Activated B cell treated with CpG ODN at 0.5 μM for 24 hours (primary cell): Measurements from ENCODE around the gene BRIP1. TPM values are rescaled to one million over a fixed set of nuclear protein-coding genes. Genes with fewer than 3 reads are reported as not detected.

Experiments
- ATAC-seq: fragments of 200-7000 bp; cut with Tn5 transposase; one replicate; pipeline ENCODE4 v1.10.0; 2021; ENCODE audit warnings: low read depth, mild to moderate bottlenecking, moderate library complexity
- CTCF ChIA-PET: fragments of 350-600 bp; sonication (Branson Sonifier 250); formaldehyde crosslinking; loops from one replicate; lab custom pipeline; 2021; ENCODE audit warnings: antibody characterized with exemption; lab: Charles Lee
- POLR2A ChIA-PET: fragments of 350-600 bp; sonication (Branson Sonifier 250); formaldehyde crosslinking; loops from one replicate; lab custom pipeline; 2021; ENCODE audit warnings: antibody characterized with exemption; lab: Charles Lee
- DNase-seq: peaks from one replicate; pipeline ENCODE4 v3.0.0; 2022
- H3K27ac Mint-ChIP-seq: one replicate; pipeline ENCODE4 v1.8.0; 2020; ENCODE audit warnings: mixed read lengths
- H3K27me3 Mint-ChIP-seq: one replicate; pipeline ENCODE4 v1.8.0; 2021; ENCODE audit warnings: mixed read lengths
- H3K36me3 Mint-ChIP-seq: one replicate; pipeline ENCODE4 v1.8.0; 2021; ENCODE audit warnings: low read depth, mixed read lengths
- H3K4me1 Mint-ChIP-seq: one replicate; pipeline ENCODE4 v1.8.0; 2021; ENCODE audit warnings: mixed read lengths
- H3K4me3 Mint-ChIP-seq: one replicate; pipeline ENCODE4 v1.8.0; 2020; ENCODE audit warnings: mild to moderate bottlenecking, mixed read lengths
- H3K9me3 Mint-ChIP-seq: one replicate; pipeline ENCODE4 v1.8.0; 2020; ENCODE audit warnings: mixed read lengths
- intact Hi-C: fragments of 100-400 bp; cut with micrococcal nuclease; formaldehyde crosslinking; loops from one replicate; pipeline ENCODE4 v1.15.1; 2024
- total RNA-seq: library from RNA; stranded (reverse); gene quantifications from 2 replicates; pipeline ENCODE4 v1.2.3, GENCODE V29; 2022
- TF ChIP-seq, protein P1 (sequence below): fragments of 200-600 bp; IDR thresholded peaks from one replicate; pipeline ENCODE4 v1.8.0; 2022; ENCODE audit warnings: antibody characterized with exemption, mild to moderate bottlenecking

The BRIP1 gene
- total RNA-seq, 1 donor from 2014 or later: 2.5 TPM

GRCh38 chr17:61839300-61839786 is 24.0 kb downstream of the BRIP1 start:
- H3K36me3 Mint-ChIP-seq: no peaks in the 10 kb centered on the region
- DNase-seq (no peak), ATAC-seq (no peak)
- TF ChIP-seq, protein P1, sequence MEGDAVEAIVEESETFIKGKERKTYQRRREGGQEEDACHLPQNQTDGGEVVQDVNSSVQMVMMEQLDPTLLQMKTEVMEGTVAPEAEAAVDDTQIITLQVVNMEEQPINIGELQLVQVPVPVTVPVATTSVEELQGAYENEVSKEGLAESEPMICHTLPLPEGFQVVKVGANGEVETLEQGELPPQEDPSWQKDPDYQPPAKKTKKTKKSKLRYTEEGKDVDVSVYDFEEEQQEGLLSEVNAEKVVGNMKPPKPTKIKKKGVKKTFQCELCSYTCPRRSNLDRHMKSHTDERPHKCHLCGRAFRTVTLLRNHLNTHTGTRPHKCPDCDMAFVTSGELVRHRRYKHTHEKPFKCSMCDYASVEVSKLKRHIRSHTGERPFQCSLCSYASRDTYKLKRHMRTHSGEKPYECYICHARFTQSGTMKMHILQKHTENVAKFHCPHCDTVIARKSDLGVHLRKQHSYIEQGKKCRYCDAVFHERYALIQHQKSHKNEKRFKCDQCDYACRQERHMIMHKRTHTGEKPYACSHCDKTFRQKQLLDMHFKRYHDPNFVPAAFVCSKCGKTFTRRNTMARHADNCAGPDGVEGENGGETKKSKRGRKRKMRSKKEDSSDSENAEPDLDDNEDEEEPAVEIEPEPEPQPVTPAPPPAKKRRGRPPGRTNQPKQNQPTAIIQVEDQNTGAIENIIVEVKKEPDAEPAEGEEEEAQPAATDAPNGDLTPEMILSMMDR: no peak
- H3K4me1 Mint-ChIP-seq: no peaks in the 10 kb centered on the region
- POLR2A ChIA-PET: interaction anchor here (0.6 kb wide), 1 partner anchor 19 kb away, joined by 5 read pairs; no protein-coding TSS in a partner anchor
- H3K27ac Mint-ChIP-seq: no peak overlapping the region
- H3K27me3 Mint-ChIP-seq: no peaks in the 10 kb centered on the region
- no peak overlapping the region for H3K4me3 Mint-ChIP-seq
- intact Hi-C loops: no loop called here
- H3K9me3 Mint-ChIP-seq: no peaks in the 10 kb centered on the region
- CTCF ChIA-PET: interaction anchor here (1.0 to 2.6 kb wide), 2 partner anchors 204 to 427 kb away, joined by 4 to 9 read pairs; no protein-coding TSS in a partner anchor

- ATAC-seq: peak; percentile 62
- Mint-ChIP-seq H3K9me3 (no peaks in the 10 kb centered on the region), H3K27ac (no peak overlapping the region), H3K4me3 (no peak overlapping the region), H3K36me3 (no peaks in the 10 kb centered on the region), H3K27me3 (no peaks in the 10 kb centered on the region), H3K4me1 (no peaks in the 10 kb centered on the region)
- ChIA-PET CTCF (interaction anchor here (0.8 to 2.1 kb wide), 14 partner anchors 9 to 865 kb away, joined by 3 to 39 read pairs (median 3); no protein-coding TSS in a partner anchor), POLR2A (interaction anchor here (0.6 kb wide), 1 partner anchor 201 kb away, joined by 3 read pairs; no protein-coding TSS in a partner anchor)
- TF ChIP-seq, protein P1: peak; percentile 94
- DNase-seq: peak; percentile 22
- intact Hi-C loops: loop anchor here (1.0 to 2.0 kb wide), 5 partner anchors 201 to 1117 kb away; no protein-coding TSS in a partner anchor
These were observed 25.9 kb downstream of the BRIP1 start for GRCh38 chr17:61837175-61838051.

DNA sequence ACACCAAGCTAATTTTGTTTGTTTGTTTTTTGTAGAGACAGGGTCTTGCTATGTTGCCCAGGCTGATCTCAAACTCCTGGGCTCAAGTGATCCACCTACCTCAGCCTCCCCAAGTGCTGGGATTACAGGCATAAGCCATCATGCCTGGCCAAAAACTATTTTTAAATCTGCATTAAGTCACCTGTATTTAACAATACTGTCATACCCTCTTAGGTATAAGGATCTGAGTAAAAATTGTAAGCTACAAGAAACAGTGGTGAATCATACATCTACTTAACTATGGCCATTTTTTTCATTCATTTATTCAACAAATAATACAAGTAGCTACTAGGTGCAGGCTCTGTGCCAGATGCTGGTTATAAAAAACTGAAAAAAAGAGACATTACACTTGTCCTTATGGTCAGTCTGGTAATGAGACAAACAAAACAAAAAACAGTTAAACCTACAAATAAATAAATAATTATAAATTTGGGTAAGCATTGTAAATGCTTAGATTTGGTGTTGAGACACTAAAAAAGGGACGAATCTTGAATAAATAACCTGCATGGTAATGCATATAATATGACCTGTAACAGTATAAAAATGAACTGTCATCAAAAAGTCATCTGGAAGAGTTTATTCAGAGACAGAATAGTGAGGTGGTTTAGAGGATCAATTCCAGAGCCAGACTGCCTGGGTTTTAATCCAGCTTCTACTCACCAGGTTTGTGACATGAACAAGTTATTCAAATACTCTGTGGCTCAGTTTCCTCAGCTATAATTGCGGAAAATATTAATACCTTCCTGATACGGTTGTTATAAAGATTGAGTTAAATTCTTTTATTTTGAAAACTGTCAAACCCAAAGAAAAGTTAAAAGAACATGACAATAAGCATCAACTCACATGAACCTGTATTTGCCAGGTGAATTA is 26.8 kb downstream of the BRIP1 start:
- no peak for DNase-seq
- TF ChIP-seq, protein P1: no peak
- Mint-ChIP-seq H3K9me3 (no peaks in the 10 kb centered on the region), H3K4me3 (no peak overlapping the region), H3K27ac (no peak overlapping the region), H3K27me3 (no peaks in the 10 kb centered on the region), H3K4me1 (no peaks in the 10 kb centered on the region), H3K36me3 (no peaks in the 10 kb centered on the region)
- intact Hi-C loops: loop anchor here (1.0 to 2.0 kb wide), 5 partner anchors 200 to 1116 kb away; no protein-coding TSS in a partner anchor
- no peak for ATAC-seq
- ChIA-PET POLR2A (interaction anchor here (0.7 kb wide), 1 partner anchor 202 kb away, joined by 3 read pairs; no protein-coding TSS in a partner anchor), CTCF (interaction anchor here (0.8 to 2.1 kb wide), 15 partner anchors 8 to 865 kb away, joined by 3 to 39 read pairs (median 3); no protein-coding TSS in a partner anchor)

GRCh38 chr17:61835606-61836005 is 27.7 kb downstream of the BRIP1 start:
- Mint-ChIP-seq H3K4me3 (no peak overlapping the region), H3K27me3 (no peaks in the 10 kb centered on the region), H3K4me1 (no peaks in the 10 kb centered on the region), H3K36me3 (no peaks in the 10 kb centered on the region), H3K9me3 (no peaks in the 10 kb centered on the region), H3K27ac (no peak overlapping the region)
- no peak for DNase-seq
- CTCF ChIA-PET: interaction anchor here (1.6 to 2.1 kb wide), 4 partner anchors 197 to 423 kb away, joined by 3 to 39 read pairs (median 9); no protein-coding TSS in a partner anchor
- POLR2A ChIA-PET: no interaction called here
- intact Hi-C loops: loop anchor here (2.0 kb wide), 1 partner anchor 1115 kb away; no protein-coding TSS in a partner anchor
- no peak for ATAC-seq
- TF ChIP-seq, protein P1: no peak
